Heart left ventricle (tissue), 16 donors: ENCODE results near the gene SECTM1. TPM values are rescaled to one million over a fixed set of nuclear protein-coding genes. Genes with fewer than 3 reads are reported as not detected.

ENCODE experiments used
- ATAC-seq, 4 donors: fragments of 200-7000 bp; cut with Tn5 transposase; one replicate each; pipeline ENCODE4 v1.9.1; 2020 to 2022; ENCODE audit warnings: moderate library complexity in 4 of 4, mild to moderate bottlenecking in 3 of 4, moderate number of reproducible peaks in 1 of 4
- DNase-seq, 5 donors: peaks; one replicate each; pipeline ENCODE4 v3.0.0-alpha.2; 2020
- H3K27ac ChIP-seq, 12 donors: fragments of 200-600 bp; sonication (generic) in 4 of 12; one replicate each; pipeline versions ENCODE4 v1.5.0 to v1.8.0; 2016 to 2022; ENCODE audit warnings: mild to moderate bottlenecking in 2 of 12
- H3K27me3 ChIP-seq, 9 donors: fragments of 200-600 bp; sonication (generic) in 2 of 9; one replicate each; pipeline versions ENCODE4 v1.5.1 to v1.8.0; 2016 to 2022; ENCODE audit warnings: mild to moderate bottlenecking in 3 of 9
- H3K36me3 ChIP-seq, 9 donors: fragments of 200-600 bp; sonication (generic) in 2 of 9; one replicate each; pipeline versions ENCODE4 v1.5.0 to v1.8.0; 2018 to 2022; ENCODE audit warnings: mild to moderate bottlenecking in 2 of 9
- H3K4me1 ChIP-seq, 12 donors: fragments of 200-600 bp; sonication (generic) in 4 of 12; one replicate each; pipeline versions ENCODE4 v1.5.0 to v1.8.0; 2016 to 2022; ENCODE audit warnings: mild to moderate bottlenecking in 3 of 12
- H3K4me3 ChIP-seq, 12 donors: fragments of 200-600 bp; sonication (generic) in 4 of 12; one replicate each; pipeline versions ENCODE4 v1.5.0 to v1.8.0; 2017 to 2022; ENCODE audit warnings: mild to moderate bottlenecking in 9 of 12, moderate library complexity in 4 of 12
- H3K9me3 ChIP-seq, 12 donors: fragments of 200-600 bp; sonication (generic) in 4 of 12; one replicate each; pipeline versions ENCODE4 v1.5.0 to v1.8.0; 2016 to 2022; ENCODE audit warnings: mild to moderate bottlenecking in 1 of 12
- POLR2A ChIP-seq, 2 donors: fragments of 450-650 bp; IDR thresholded peaks; one replicate each; pipeline ENCODE4 v1.6.1; 2017; ENCODE audit warnings: antibody characterized with exemption in 2 of 2, mild to moderate bottlenecking in 2 of 2, moderate library complexity in 2 of 2
- WGBS, 4 donors: extraction: QIAGEN DNeasy Blood & Tissue Kit in 2 of 4; methylation state at CpG; one replicate each; pipeline versions ENCODE4 v1.1.5 to v1.1.7; 2013 to 2018; 5-methylcytosine and 5-hydroxymethylcytosine counted together
- intact Hi-C, 10 donors: fragments of 100-400 bp; cut with DNase I; formaldehyde crosslinking; loops; one replicate each; pipeline versions ENCODE4 v1.11.1 to v1.14.2; 2022
- polyA plus RNA-seq, 2 donors: library from polyadenylated mRNA; stranded (reverse); fragments of 200-250 nt; gene quantifications; one replicate each; pipeline ENCODE4 v1.2.3, GENCODE V29; 2013
- total RNA-seq, 9 donors: library from RNA; depleted of rRNA in 2 of 9; stranded (reverse); fragments of >200 nt in 2 of 9; fragmentation: NEBNext Ultra II Directional in 3 of 9; extraction: Animal tissue kit (Norgen Biotek cat#: 25700) in 3 of 9; gene quantifications; one replicate each; pipeline versions ENCODE4 v1.1.0 to v1.2.4, GENCODE V29; 2016 to 2023
- TF ChIP-seq, protein P1 (sequence below), 12 donors: fragments of 200-600 bp; sonication (generic) in 4 of 12; IDR thresholded peaks; one replicate each; pipeline versions ENCODE4 v1.5.0 to v1.8.0; 2018 to 2022; ENCODE audit warnings: antibody characterized with exemption in 12 of 12, mild to moderate bottlenecking in 5 of 12
- donor health status: ischemic (EF 13 %, LVEDD 7.1; RV severe dilation, severe dysfunction).
- donor health status: healthy with polysubstance abuse.
- donor health status: DM: no; HTN: yes; CAD: no.
- donor health status: DM: no; HTN: no; CAD: no.
- donor health status: ischemic (EF 25% LVEDD 6.9; RV normal size, moderate dysfunction).
- donor health status: ischemic (EF 25% LVEDD 5.7; RV mildly dilated, moderate dysfunction).
- donor health status: healthy.
- donor health status: DM: yes; HTN: yes; CAD: no.
- donor health status: ischemic (EF 35%, LVEDD 5.7; RV mildly dilated, moderate dysfunction).
- donor health status: nonischemic (EF 11% LVEDD 7.7; RV severe dilation, severe dysfunction).
- donor health status: DM: yes; HTN: yes; CAD: no.
- donor health status: PGD.
- donor health status: ischemic (EF 29% LVEDD 5.4; RV normal size, mild dysfunction).
- donor health status: nonischemic (EF 23%, LVEDD 6.1; RV moderate dilation, normal function).

SECTM1 gene
- total and polyA plus RNA-seq, 11 donors = 2.3 to 41.6 (median 3.4) TPM

DNA sequence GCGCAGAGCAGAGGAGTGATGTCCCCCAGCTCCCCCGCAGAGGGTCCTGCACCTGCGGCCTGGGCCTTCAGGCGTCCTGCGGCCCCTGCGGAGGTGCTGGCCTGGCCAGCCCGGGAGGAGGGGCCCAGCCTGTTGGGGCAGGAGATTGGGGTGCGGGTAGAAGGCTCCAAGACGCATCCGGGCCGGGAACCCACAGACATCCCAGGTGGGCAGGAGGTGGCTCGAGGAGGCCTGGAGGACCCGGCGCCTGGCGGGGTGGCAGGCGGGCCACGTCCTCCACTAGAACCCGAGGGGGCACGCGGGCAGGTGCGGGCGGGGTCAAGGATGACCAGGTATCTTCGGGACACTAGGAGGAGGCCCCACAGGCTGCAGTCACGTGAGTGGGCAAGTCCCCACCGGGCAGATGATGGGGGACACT lies 647 bp upstream of the SECTM1 start:
- Histone ChIP-seq H3K27me3 (peaks cover 0 to 28% (median 7%) of the 10 kb centered on the region in 9 donors), H3K4me1 (peaks cover 5 to 70% (median 39%) of the 10 kb centered on the region in 12 donors), H3K36me3 (no peaks in the 10 kb centered on the region), H3K9me3 (no peaks in the 10 kb centered on the region), H3K4me3 (peak overlapping the region; percentile 25 to 73 (median 61)), H3K27ac (peak overlapping the region in 11 of 12 donors; percentile 19 to 90 (median 70))
- intact Hi-C loops = no loop called here
- WGBS, 4 donors = 52 to 70% (median 66%) methylated on average over 19 to 25 of the region's 25 CpGs
- ATAC-seq = no peak
- no peak for DNase-seq
- TF ChIP-seq POLR2A (IDR thresholded peaks at IDR 0.05) = no peak
- TF ChIP-seq, protein P1, sequence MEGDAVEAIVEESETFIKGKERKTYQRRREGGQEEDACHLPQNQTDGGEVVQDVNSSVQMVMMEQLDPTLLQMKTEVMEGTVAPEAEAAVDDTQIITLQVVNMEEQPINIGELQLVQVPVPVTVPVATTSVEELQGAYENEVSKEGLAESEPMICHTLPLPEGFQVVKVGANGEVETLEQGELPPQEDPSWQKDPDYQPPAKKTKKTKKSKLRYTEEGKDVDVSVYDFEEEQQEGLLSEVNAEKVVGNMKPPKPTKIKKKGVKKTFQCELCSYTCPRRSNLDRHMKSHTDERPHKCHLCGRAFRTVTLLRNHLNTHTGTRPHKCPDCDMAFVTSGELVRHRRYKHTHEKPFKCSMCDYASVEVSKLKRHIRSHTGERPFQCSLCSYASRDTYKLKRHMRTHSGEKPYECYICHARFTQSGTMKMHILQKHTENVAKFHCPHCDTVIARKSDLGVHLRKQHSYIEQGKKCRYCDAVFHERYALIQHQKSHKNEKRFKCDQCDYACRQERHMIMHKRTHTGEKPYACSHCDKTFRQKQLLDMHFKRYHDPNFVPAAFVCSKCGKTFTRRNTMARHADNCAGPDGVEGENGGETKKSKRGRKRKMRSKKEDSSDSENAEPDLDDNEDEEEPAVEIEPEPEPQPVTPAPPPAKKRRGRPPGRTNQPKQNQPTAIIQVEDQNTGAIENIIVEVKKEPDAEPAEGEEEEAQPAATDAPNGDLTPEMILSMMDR (IDR thresholded peaks at IDR 0.05) = no peak

DNA sequence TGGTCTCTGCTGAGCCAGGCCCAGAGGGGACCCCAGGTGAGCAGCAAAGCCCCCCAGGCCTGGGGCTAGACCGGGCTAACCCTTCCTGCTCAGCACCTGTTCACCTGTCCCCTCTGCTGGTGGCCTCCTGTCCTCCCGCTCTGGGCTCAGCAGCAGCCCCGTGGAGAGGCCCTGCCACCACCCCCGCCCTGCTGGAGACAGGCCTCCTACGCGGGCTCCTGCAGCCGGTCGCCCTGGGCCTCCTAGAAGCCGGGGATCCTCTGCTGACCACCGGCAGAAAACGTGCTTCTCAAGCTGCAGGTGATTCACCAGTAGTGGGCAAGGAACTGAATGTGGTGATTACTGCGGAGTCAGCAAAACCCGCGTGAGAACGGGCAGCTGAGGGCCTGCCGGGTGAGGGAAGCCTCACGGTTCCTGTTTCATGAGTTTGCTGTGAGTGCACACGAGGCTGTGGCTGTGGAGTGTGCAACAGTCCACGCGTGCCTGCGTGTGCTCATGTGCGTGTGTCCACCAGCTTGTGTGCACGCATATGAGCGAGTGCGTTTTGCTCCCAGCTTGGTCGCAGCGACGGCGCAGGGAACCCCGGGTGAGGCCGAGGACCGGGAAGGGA lies 792 bp downstream of the SECTM1 start:
- Histone ChIP-seq H3K4me1 (peaks cover 5 to 56% (median 32%) of the 10 kb centered on the region in 12 donors), H3K4me3 (peak overlapping the region; percentile 25 to 73 (median 61)), H3K27ac (peak overlapping the region in 5 of 12 donors; percentile 5 to 90 (median 72)), H3K9me3 (no peaks in the 10 kb centered on the region), H3K36me3 (peaks cover 0 to 10% (median 0%) of the 10 kb centered on the region in 9 donors), H3K27me3 (peaks cover 0 to 33% (median 7%) of the 10 kb centered on the region in 9 donors)
- ATAC-seq = peak in 3 of 4 donors; percentile 34 to 56 (median 35)
- 9 to 31% (median 23%) methylated on average over 14 to 32 of the region's 32 CpGs for WGBS, 4 donors
- intact Hi-C loops = no loop called here
- DNase-seq = peak in 3 of 5 donors; percentile 60 to 73 (median 69)
- no peak for TF ChIP-seq POLR2A (IDR thresholded peaks at IDR 0.05)
- TF ChIP-seq, protein P1 (IDR thresholded peaks at IDR 0.05) = no peak

DNA sequence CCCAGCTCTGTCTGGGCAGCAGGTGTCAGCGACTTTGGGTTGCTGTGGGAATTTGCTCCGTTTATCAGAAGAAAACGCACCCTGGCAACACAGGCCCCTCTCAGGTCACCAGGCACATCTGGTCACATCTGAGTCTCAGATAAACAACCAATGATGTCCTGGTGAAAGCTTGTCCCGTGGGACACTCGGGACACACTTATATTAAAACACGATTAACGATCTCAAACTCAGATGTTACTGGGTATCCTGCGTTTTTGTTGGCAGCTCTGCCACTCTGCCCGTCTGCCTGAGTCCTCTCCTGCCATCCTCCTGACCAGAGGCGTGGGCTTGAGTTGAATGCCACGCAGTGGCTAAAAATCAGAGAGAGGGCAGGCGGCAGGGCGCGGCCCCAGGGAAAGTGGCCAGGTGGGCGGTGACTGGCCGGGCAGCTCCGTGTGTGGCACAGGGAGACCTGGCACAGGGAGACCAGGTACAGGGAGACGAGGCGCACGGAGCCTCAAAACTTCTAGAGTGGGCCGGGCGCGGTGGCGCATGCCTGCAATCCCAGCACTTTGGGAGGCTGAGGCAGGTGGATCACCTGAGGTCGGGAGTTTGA lies 2.1 kb downstream of the SECTM1 start:
- ATAC-seq = no peak
- DNase-seq = no peak
- H3K36me3 ChIP-seq = peaks cover 0 to 16% (median 0%) of the 10 kb centered on the region in 9 donors
- peaks cover 5 to 55% (median 32%) of the 10 kb centered on the region in 12 donors for H3K4me1 ChIP-seq
- no peak for TF ChIP-seq POLR2A (IDR thresholded peaks at IDR 0.05)
- TF ChIP-seq, protein P1 (IDR thresholded peaks at IDR 0.05) = no peak
- no peak overlapping the region for H3K27ac ChIP-seq
- no peak overlapping the region for H3K4me3 ChIP-seq
- intact Hi-C loops = no loop called here
- H3K9me3 ChIP-seq = no peaks in the 10 kb centered on the region
- H3K27me3 ChIP-seq = peaks cover 0 to 41% (median 7%) of the 10 kb centered on the region in 9 donors
- WGBS, 4 donors = 90 to 95% (median 93%) methylated on average over 23 to 25 of the region's 25 CpGs
